DOHH2 (cell line): ENCODE data around the gene COL1A2.

Experiments used
- H3F3A ChIP-seq: fragments of 200-600 bp; sonication (generic), shearing (Covaris generic); 2 replicates; pipeline ENCODE4 v1.6.0; 2016; ENCODE audit warnings: antibody characterized with exemption, mild to moderate bottlenecking; ENCODE audit not compliant: control insufficient read depth, insufficient read depth
- H3K27ac ChIP-seq: fragments of 200-600 bp; sonication (generic); 2 replicates; pipeline ENCODE4 v1.5.1; 2014; ENCODE audit warnings: low read depth, mild to moderate bottlenecking, low read length, moderate library complexity
- H3K27me3 ChIP-seq: fragments of 200-600 bp; sonication (generic); 2 replicates; pipeline ENCODE4 v1.6.1; 2014; ENCODE audit warnings: mild to moderate bottlenecking, low read length, mixed read lengths; ENCODE audit not compliant: control insufficient read depth
- H3K36me3 ChIP-seq: fragments of 200-600 bp; sonication (generic); 2 replicates; pipeline ENCODE4 v1.6.1; 2014; ENCODE audit warnings: mild to moderate bottlenecking, low read length, moderate library complexity, mixed read lengths; ENCODE audit not compliant: control insufficient read depth
- H3K4me1 ChIP-seq: fragments of 200-600 bp; sonication (generic); 2 replicates; pipeline ENCODE4 v1.6.1; 2014; ENCODE audit warnings: mild to moderate bottlenecking, low read length, mixed read lengths; ENCODE audit not compliant: control insufficient read depth
- H3K4me2 ChIP-seq: fragments of 200-600 bp; sonication (generic); 2 replicates; pipeline ENCODE4 v1.6.0; 2014; ENCODE audit warnings: mild to moderate bottlenecking, low read length, moderate library complexity
- H3K4me3 ChIP-seq: fragments of 200-600 bp; sonication (generic); 2 replicates; pipeline ENCODE4 v1.5.1; 2014; ENCODE audit warnings: mild to moderate bottlenecking, low read length, mixed read lengths
- H3K79me2 ChIP-seq: fragments of 200-600 bp; sonication (generic); 2 replicates; pipeline ENCODE4 v1.6.1; 2014; ENCODE audit warnings: mild to moderate bottlenecking, low read length, mixed read lengths; ENCODE audit not compliant: control insufficient read depth
- H3K9me2 ChIP-seq: fragments of 200-600 bp; sonication (generic); replicated peaks from 2 replicates; pipeline ENCODE4 v1.6.1; 2014; ENCODE audit warnings: mild to moderate bottlenecking, low read length, mixed read lengths; ENCODE audit not compliant: control insufficient read depth
- H3K9me3 ChIP-seq: fragments of 200-600 bp; sonication (generic); 2 replicates; pipeline ENCODE4 v1.6.1; 2014; ENCODE audit warnings: antibody characterized with exemption, low read length, mixed read lengths; ENCODE audit not compliant: control insufficient read depth, insufficient read depth
- H4K20me1 ChIP-seq: fragments of 200-600 bp; sonication (generic); 2 replicates; pipeline ENCODE4 v1.6.0; 2014; ENCODE audit warnings: low read depth, mild to moderate bottlenecking, antibody characterized with exemption, low read length, moderate library complexity; ENCODE audit not compliant: control insufficient read depth, insufficient read depth
- EZH2phosphoT487 ChIP-seq: fragments of 200-600 bp; sonication (generic); IDR thresholded peaks from 2 replicates; pipeline ENCODE4 v1.6.1; 2017; ENCODE audit warnings: borderline replicate concordance, mild to moderate bottlenecking, antibody characterized with exemption, low read length, moderate library complexity, mixed read lengths
- TF ChIP-seq, protein P1 (sequence below): fragments of 200-600 bp; sonication (generic); IDR thresholded peaks from one replicate; pipeline ENCODE4 v1.5.1; 2014; ENCODE audit warnings: antibody characterized with exemption, mild to moderate bottlenecking, low read depth, low read length; ENCODE audit not compliant: poor library complexity, severe bottlenecking

The COL1A2 gene

GRCh38 chr7:94368371-94368791 lies 26.3 kb upstream of the COL1A2 start:
- Histone ChIP-seq H3K36me3 (no peaks in the 10 kb centered on the region), H4K20me1 (no peaks in the 10 kb centered on the region), H3K4me1 (no peaks in the 10 kb centered on the region), H3F3A (no peaks in the 10 kb centered on the region), H3K4me2 (no peak overlapping the region), H3K9me3 (no peaks in the 10 kb centered on the region), H3K9me2 (no peaks in the 10 kb centered on the region), H3K27me3 (0 out of 2 replicates have a peak, but pooled peaks cover 3% of the 10 kb centered on the region), H3K79me2 (no peaks in the 10 kb centered on the region), H3K4me3 (no peak overlapping the region), H3K27ac (no peak overlapping the region)
- TF ChIP-seq EZH2phosphoT487, result no peak
- TF ChIP-seq, protein P1, sequence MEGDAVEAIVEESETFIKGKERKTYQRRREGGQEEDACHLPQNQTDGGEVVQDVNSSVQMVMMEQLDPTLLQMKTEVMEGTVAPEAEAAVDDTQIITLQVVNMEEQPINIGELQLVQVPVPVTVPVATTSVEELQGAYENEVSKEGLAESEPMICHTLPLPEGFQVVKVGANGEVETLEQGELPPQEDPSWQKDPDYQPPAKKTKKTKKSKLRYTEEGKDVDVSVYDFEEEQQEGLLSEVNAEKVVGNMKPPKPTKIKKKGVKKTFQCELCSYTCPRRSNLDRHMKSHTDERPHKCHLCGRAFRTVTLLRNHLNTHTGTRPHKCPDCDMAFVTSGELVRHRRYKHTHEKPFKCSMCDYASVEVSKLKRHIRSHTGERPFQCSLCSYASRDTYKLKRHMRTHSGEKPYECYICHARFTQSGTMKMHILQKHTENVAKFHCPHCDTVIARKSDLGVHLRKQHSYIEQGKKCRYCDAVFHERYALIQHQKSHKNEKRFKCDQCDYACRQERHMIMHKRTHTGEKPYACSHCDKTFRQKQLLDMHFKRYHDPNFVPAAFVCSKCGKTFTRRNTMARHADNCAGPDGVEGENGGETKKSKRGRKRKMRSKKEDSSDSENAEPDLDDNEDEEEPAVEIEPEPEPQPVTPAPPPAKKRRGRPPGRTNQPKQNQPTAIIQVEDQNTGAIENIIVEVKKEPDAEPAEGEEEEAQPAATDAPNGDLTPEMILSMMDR, result no peak

DNA sequence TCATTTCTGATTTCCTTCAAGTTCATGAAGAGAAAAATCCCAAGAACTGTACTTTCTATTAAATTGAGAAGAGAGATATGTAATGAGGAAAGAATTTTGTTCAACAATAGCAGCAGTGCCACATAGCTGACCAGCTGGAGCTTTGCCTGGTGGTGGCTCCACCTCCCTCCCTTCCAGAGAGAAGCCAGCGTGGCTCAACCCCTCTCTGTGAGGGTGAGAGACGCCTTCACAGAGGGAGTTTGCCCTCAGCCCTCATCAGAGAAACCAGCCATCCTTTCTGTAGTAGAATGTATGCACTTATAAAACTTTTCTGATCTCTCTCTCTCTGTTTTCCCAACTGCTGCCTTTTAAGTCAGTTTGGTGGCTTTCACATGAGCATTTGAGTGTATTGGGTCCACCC lies 20.5 kb upstream of the COL1A2 start:
- Histone ChIP-seq H3K4me3 (no peak overlapping the region), H3F3A (no peaks in the 10 kb centered on the region), H3K27me3 (no peaks in the 10 kb centered on the region), H3K9me3 (no peaks in the 10 kb centered on the region), H3K27ac (no peak overlapping the region), H3K36me3 (no peaks in the 10 kb centered on the region), H3K4me2 (no peak overlapping the region), H3K9me2 (no peaks in the 10 kb centered on the region), H3K4me1 (no peaks in the 10 kb centered on the region), H4K20me1 (no peaks in the 10 kb centered on the region), H3K79me2 (no peaks in the 10 kb centered on the region)
- TF ChIP-seq EZH2phosphoT487, result no peak
- TF ChIP-seq, protein P1, result no peak

- no peak overlapping the region for H3K4me2 ChIP-seq
- no peaks in the 10 kb centered on the region for H3K27me3 ChIP-seq
- no peaks in the 10 kb centered on the region for H4K20me1 ChIP-seq
- H3K4me1 ChIP-seq, result no peaks in the 10 kb centered on the region
- no peaks in the 10 kb centered on the region for H3K9me2 ChIP-seq
- no peak overlapping the region for H3K27ac ChIP-seq
- H3K9me3 ChIP-seq, result no peaks in the 10 kb centered on the region
- no peak for TF ChIP-seq EZH2phosphoT487
- TF ChIP-seq, protein P1, result no peak
- no peaks in the 10 kb centered on the region for H3K79me2 ChIP-seq
- H3F3A ChIP-seq, result no peaks in the 10 kb centered on the region
- no peak overlapping the region for H3K4me3 ChIP-seq
- no peaks in the 10 kb centered on the region for H3K36me3 ChIP-seq
Measured at GRCh38 chr7:94374721-94375566, 19.8 kb upstream of the COL1A2 start.
